ENCODE data around the gene KDELR1. TPM values are rescaled to one million over a fixed set of nuclear protein-coding genes. Genes with fewer than 3 reads are reported as not detected.

Gene KDELR1
- total RNA-seq, 1 donor from 2014 or later: 325 TPM

DNA sequence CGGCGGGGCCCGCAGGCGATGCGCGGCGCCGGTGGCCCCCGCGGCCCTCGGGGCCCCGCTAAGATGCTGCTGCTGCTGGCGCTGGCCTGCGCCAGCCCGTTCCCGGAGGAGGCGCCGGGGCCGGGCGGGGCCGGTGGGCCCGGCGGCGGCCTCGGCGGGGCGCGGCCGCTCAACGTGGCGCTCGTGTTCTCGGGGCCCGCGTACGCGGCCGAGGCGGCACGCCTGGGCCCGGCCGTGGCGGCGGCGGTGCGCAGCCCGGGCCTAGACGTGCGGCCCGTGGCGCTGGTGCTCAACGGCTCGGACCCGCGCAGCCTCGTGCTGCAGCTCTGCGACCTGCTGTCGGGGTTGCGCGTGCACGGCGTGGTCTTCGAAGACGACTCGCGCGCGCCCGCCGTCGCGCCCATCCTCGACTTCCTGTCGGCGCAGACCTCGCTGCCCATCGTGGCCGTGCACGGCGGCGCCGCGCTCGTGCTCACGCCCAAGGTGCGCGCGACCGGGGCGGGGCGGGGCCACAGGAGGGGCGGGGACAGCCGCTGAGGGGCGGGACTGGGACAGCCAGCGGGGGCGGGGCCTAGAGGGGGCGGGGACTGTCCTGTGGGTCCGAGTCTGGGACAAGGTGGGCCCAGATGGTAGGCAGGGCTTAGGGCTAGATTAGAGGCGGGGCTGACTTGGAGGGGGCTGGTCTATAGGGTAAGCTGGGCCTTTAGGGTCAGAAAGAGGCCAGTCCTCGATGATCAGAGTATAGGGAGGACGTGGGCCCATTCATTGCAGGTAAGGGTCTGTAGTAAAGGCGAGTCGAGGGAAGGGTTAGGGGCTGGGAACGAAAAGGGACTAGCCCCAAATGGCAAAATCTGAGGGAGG is 7.3 kb upstream of the KDELR1 start:
- TF ChIP-seq, protein P1, sequence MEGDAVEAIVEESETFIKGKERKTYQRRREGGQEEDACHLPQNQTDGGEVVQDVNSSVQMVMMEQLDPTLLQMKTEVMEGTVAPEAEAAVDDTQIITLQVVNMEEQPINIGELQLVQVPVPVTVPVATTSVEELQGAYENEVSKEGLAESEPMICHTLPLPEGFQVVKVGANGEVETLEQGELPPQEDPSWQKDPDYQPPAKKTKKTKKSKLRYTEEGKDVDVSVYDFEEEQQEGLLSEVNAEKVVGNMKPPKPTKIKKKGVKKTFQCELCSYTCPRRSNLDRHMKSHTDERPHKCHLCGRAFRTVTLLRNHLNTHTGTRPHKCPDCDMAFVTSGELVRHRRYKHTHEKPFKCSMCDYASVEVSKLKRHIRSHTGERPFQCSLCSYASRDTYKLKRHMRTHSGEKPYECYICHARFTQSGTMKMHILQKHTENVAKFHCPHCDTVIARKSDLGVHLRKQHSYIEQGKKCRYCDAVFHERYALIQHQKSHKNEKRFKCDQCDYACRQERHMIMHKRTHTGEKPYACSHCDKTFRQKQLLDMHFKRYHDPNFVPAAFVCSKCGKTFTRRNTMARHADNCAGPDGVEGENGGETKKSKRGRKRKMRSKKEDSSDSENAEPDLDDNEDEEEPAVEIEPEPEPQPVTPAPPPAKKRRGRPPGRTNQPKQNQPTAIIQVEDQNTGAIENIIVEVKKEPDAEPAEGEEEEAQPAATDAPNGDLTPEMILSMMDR (IDR thresholded peaks at IDR 0.05; ENCODE audit: unreplicated experiment): no peak
- peak; percentile 92 for DNase-seq (ENCODE audit: low spot score)
- Mint-ChIP-seq H3K36me3 (ENCODE audit: low read depth, unreplicated experiment) (peaks cover 3% of the 10 kb centered on the region), H3K27me3 (ENCODE audit: unreplicated experiment) (peaks cover 35% of the 10 kb centered on the region), H3K4me1 (ENCODE audit: unreplicated experiment) (peaks cover 51% of the 10 kb centered on the region), H3K27ac (ENCODE audit: unreplicated experiment) (peak overlapping the region; percentile 70), H3K9me3 (ENCODE audit: unreplicated experiment) (no peaks in the 10 kb centered on the region), H3K4me3 (ENCODE audit: unreplicated experiment) (peak overlapping the region; percentile 86)

DNA sequence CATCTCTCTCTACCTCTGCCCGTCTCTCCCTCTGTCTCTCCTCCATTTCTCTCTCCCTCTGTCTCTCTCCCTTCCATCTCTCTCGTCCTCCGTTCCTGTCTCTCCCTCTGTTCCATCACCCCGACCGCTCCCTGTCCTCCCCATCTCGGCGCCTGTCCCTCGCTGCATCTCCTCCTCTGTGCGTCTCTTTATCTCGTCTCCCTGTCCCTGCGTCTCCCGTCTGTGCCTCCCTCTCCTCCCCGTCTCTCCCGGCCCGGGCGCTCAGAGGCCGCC is 6.7 kb upstream of the KDELR1 start:
- peak overlapping the region; percentile 91 for H3K27ac Mint-ChIP-seq (ENCODE audit: unreplicated experiment)
- DNase-seq (ENCODE audit: low spot score): no peak
- peak overlapping the region; percentile 89 for H3K4me3 Mint-ChIP-seq (ENCODE audit: unreplicated experiment)

DNA sequence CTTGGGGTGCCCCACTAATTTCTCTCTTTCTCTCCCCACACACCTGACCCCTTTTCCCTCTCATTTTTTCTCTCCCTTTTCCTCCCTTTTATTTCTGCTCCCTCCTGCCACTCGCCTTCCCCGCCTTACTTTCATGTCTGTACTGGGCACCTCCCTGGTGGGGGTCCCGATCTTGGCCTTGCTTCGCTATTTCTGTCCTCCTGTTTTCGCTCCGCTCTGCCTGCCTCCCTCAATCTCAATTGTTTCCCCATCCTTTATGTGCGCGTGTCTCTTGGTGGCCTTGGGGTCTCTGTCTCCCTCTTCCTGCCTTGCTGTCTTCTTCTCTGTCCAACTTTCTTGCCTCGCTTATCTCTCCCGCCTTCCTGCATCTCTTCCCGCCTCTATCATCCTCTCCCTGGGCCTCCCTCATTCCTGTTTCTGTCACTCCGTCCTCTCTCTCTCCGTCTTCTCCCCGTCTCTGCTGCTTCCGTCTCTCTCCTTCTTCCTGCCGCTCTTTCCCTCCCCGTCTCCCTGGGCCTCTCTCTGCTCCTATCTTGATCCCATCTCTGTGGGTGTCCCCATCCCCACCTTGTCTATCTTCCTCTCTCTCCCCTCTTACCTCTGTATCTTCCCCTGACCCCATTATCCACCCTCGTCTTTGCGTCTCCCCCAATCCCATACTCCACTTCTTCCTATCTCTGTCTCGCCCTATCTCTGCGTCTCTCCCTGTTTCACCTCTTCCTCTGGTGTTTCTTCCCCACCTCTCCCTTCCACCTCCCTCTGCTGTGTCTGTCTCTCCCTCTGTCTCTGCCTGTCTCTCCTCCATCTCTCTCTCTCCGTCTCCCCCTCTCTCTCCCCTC is 6.1 kb upstream of the KDELR1 start:
- TF ChIP-seq, protein P1 (IDR thresholded peaks at IDR 0.05; ENCODE audit: unreplicated experiment): no peak
- H3K4me1 Mint-ChIP-seq (ENCODE audit: unreplicated experiment): peaks cover 48% of the 10 kb centered on the region
- DNase-seq (ENCODE audit: low spot score): no peak
- peak overlapping the region; percentile 91 for H3K27ac Mint-ChIP-seq (ENCODE audit: unreplicated experiment)
- peaks cover 39% of the 10 kb centered on the region for H3K27me3 Mint-ChIP-seq (ENCODE audit: unreplicated experiment)
- H3K36me3 Mint-ChIP-seq (ENCODE audit: low read depth, unreplicated experiment): peaks cover 3% of the 10 kb centered on the region
- H3K4me3 Mint-ChIP-seq (ENCODE audit: unreplicated experiment): peak overlapping the region; percentile 89
- H3K9me3 Mint-ChIP-seq (ENCODE audit: unreplicated experiment): no peaks in the 10 kb centered on the region

More for the DNA sequence above, 6.7 kb upstream of the KDELR1 start:
- Mint-ChIP-seq H3K36me3 (ENCODE audit: low read depth, unreplicated experiment) (peaks cover 3% of the 10 kb centered on the region), H3K27me3 (ENCODE audit: unreplicated experiment) (peaks cover 35% of the 10 kb centered on the region), H3K4me1 (ENCODE audit: unreplicated experiment) (peaks cover 48% of the 10 kb centered on the region), H3K9me3 (ENCODE audit: unreplicated experiment) (no peaks in the 10 kb centered on the region)
- TF ChIP-seq, protein P1 (IDR thresholded peaks at IDR 0.05; ENCODE audit: unreplicated experiment): no peak

DNA sequence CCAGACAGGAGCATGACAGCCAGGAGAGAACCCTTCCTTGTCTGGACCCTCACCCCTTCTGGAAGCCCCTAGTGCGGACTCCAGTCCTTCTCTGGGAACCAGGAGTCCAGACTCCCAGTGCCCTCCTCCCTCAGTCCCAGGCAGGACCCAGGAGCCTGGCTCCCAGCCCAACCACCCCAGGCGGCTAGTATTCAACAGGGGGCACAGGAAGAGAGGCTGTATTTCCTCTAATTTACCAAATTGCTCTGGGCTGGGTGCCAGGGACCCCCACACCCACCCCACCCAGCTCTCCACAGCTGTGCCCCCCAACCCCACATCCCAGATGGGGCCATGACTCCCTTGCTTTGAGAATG is 5.4 kb upstream of the KDELR1 start:
- no peaks in the 10 kb centered on the region for H3K9me3 Mint-ChIP-seq (ENCODE audit: unreplicated experiment)
- H3K4me1 Mint-ChIP-seq (ENCODE audit: unreplicated experiment): peaks cover 44% of the 10 kb centered on the region
- no peak for DNase-seq (ENCODE audit: low spot score)
- TF ChIP-seq, protein P1 (IDR thresholded peaks at IDR 0.05; ENCODE audit: unreplicated experiment): no peak
- H3K27me3 Mint-ChIP-seq (ENCODE audit: unreplicated experiment): peaks cover 40% of the 10 kb centered on the region
- no peak overlapping the region for H3K4me3 Mint-ChIP-seq (ENCODE audit: unreplicated experiment)
- peaks cover 3% of the 10 kb centered on the region for H3K36me3 Mint-ChIP-seq (ENCODE audit: low read depth, unreplicated experiment)
- no peak overlapping the region for H3K27ac Mint-ChIP-seq (ENCODE audit: unreplicated experiment)
